Measurements from ENCODE around the gene LRRC49.

The LRRC49 gene

DNA sequence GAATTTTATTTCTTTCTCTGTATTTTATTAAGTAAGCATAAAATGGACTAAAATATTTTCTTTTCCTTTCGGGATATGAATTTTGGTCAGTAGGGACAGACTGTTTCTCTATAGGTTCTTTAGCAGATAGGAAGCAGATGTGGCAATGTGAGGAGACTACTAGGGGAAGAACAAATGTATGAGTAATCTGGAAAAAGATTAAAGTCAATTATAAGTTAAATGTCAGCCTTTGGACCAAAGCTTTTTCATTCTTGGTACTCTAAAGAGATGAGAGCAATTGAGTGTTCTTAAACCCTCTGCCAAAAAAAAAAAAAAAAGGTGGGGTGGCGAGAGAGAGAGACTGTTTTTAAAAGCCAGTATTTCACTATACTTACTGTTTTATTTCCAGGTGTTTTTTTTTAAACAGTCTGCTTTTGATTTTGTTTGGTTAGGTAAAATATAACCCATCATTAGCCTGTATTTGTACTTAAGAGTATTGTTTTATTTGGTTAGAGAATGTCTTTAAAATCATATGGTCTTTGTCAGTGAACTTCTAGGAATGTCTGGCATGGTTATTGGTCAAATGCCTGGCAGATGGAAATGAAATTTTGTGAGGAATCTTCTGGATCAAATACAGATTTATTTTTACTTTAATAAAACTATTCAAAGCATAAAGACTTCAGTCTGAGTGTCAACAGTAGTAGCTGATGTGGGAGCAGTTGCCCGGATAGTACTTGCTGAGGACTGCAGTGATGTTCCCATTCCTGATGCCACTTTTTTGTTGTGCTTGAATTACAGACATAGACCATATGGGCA is 63.8 kb downstream of the LRRC49 start:
- no peak overlapping the region for H2AFZ ChIP-seq (ENCODE audit: low read depth, low read length)
- H2BK15ac ChIP-seq (ENCODE audit: low read depth, poor library complexity, severe bottlenecking), result no peak overlapping the region
- no peak for DNase-seq
- H3K18ac ChIP-seq (ENCODE audit: low read depth in 1 of 2, low read length in 2 of 2), result no peak overlapping the region
- no peaks in the 10 kb centered on the region for H3K36me3 ChIP-seq (ENCODE audit: control insufficient read depth in 1 of 2, insufficient read depth in 2 of 2, low read depth in 1 of 2, low read length in 2 of 2)
- H3K9me3 ChIP-seq (ENCODE audit: control insufficient read depth, low read length), result peaks cover 3% of the 10 kb centered on the region
- H3K9ac ChIP-seq (ENCODE audit: low read length), result no peak overlapping the region
- no peaks in the 10 kb centered on the region for H3K79me1 ChIP-seq (replicated peaks; ENCODE audit: low read length, poor library complexity, severe bottlenecking)
- no peak overlapping the region for H3K27ac ChIP-seq (ENCODE audit: low read length, poor library complexity, severe bottlenecking)
- no peak overlapping the region for H2BK12ac ChIP-seq (ENCODE audit: low read length in 2 of 2)
- H3K4me1 ChIP-seq (ENCODE audit: control insufficient read depth, insufficient read depth, low read depth, low read length), result peaks cover 4% of the 10 kb centered on the region
- no peak overlapping the region for H3K14ac ChIP-seq (ENCODE audit: low read length in 2 of 2)
- H2BK120ac ChIP-seq (ENCODE audit: low read depth, low read length), result no peak overlapping the region
- H2BK5ac ChIP-seq (ENCODE audit: low read depth, low read length, poor library complexity, severe bottlenecking), result no peak overlapping the region
- no peak overlapping the region for H4K91ac ChIP-seq (ENCODE audit: low read length)
- no peak overlapping the region for H3K4me3 ChIP-seq (ENCODE audit: insufficient read depth in 1 of 2, low read depth in 1 of 2, low read length in 2 of 2)
- 93% methylated on average over 2 of the region's 3 CpGs for WGBS
- no peak overlapping the region for H3K23ac ChIP-seq (ENCODE audit: low read length in 2 of 2)
- no peak overlapping the region for H3K4me2 ChIP-seq (ENCODE audit: low read length, poor library complexity, severe bottlenecking)
- no peak overlapping the region for H4K8ac ChIP-seq (ENCODE audit: low read length)
- H3K4ac ChIP-seq (ENCODE audit: low read depth in 1 of 2, low read length in 2 of 2), result no peak overlapping the region
- H2AK5ac ChIP-seq (ENCODE audit: low read length, severe bottlenecking), result no peak overlapping the region
- no peaks in the 10 kb centered on the region for H3K27me3 ChIP-seq (ENCODE audit: control insufficient read depth in 1 of 2, insufficient read depth in 1 of 2, low read length in 2 of 2)

DNA sequence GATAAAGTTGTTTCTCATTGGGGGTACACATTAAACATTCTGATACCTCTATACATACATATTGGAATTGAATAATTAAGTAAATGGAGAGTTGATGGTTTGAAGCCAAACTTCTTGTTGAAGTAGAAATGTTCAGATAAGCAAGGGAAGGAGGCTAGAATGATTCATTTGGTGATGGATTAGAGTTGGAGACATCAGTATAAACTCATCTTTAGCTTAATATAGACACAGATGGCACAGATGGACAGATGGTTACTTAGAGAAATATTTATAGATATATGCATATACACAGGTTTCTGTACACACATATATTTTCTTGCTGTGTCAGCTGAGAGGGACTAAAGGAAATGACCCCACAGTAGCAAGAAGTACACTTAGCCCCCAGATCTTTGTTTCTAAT is 69.5 kb downstream of the LRRC49 start:
- Histone ChIP-seq H3K4ac (ENCODE audit: low read depth in 1 of 2, low read length in 2 of 2) (no peak overlapping the region), H3K14ac (ENCODE audit: low read length in 2 of 2) (no peak overlapping the region), H2BK5ac (ENCODE audit: low read depth, low read length, poor library complexity, severe bottlenecking) (no peak overlapping the region), H2AFZ (ENCODE audit: low read depth, low read length) (no peak overlapping the region), H4K8ac (ENCODE audit: low read length) (no peak overlapping the region), H3K27me3 (ENCODE audit: control insufficient read depth in 1 of 2, insufficient read depth in 1 of 2, low read length in 2 of 2) (no peaks in the 10 kb centered on the region), H2AK5ac (ENCODE audit: low read length, severe bottlenecking) (no peak overlapping the region), H3K23ac (ENCODE audit: low read length in 2 of 2) (no peak overlapping the region), H2BK12ac (ENCODE audit: low read length in 2 of 2) (no peak overlapping the region), H3K9me3 (ENCODE audit: control insufficient read depth, low read length) (no peaks in the 10 kb centered on the region), H4K91ac (ENCODE audit: low read length) (no peak overlapping the region), H3K4me1 (ENCODE audit: control insufficient read depth, insufficient read depth, low read depth, low read length) (no peaks in the 10 kb centered on the region), H3K36me3 (ENCODE audit: control insufficient read depth in 1 of 2, insufficient read depth in 2 of 2, low read depth in 1 of 2, low read length in 2 of 2) (no peaks in the 10 kb centered on the region), H2BK120ac (ENCODE audit: low read depth, low read length) (no peak overlapping the region), H3K79me1 (replicated peaks; ENCODE audit: low read length, poor library complexity, severe bottlenecking) (no peaks in the 10 kb centered on the region), H3K9ac (ENCODE audit: low read length) (no peak overlapping the region), H2BK15ac (ENCODE audit: low read depth, poor library complexity, severe bottlenecking) (no peak overlapping the region), H3K4me2 (ENCODE audit: low read length, poor library complexity, severe bottlenecking) (no peak overlapping the region), H3K18ac (ENCODE audit: low read depth in 1 of 2, low read length in 2 of 2) (no peak overlapping the region), H3K4me3 (ENCODE audit: insufficient read depth in 1 of 2, low read depth in 1 of 2, low read length in 2 of 2) (no peak overlapping the region), H3K27ac (ENCODE audit: low read length, poor library complexity, severe bottlenecking) (no peak overlapping the region)
- no peak for DNase-seq

DNA sequence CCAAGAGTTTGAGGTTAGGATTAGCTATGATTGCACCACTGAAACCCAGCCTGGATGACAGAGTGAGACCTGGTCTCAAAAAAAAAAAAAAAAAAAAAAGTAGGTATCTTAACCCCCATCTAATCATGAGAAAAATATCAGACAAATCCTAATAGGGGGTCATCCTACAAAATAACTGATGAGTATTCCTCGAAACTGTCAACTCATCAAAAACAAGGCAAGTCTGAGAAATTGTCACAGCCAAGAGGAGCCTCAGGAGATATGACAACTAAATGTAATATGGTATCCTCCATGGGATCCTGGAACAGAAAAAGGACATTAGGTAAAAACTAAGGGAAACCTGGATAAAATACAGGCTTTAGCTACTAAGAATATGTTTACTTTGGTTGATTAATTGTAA is 70.6 kb downstream of the LRRC49 start:
- no peak for DNase-seq
- no peak overlapping the region for H2BK120ac ChIP-seq (ENCODE audit: low read depth, low read length)
- no peak overlapping the region for H3K4me2 ChIP-seq (ENCODE audit: low read length, poor library complexity, severe bottlenecking)
- H3K4me1 ChIP-seq (ENCODE audit: control insufficient read depth, insufficient read depth, low read depth, low read length), result no peaks in the 10 kb centered on the region
- no peaks in the 10 kb centered on the region for H3K27me3 ChIP-seq (ENCODE audit: control insufficient read depth in 1 of 2, insufficient read depth in 1 of 2, low read length in 2 of 2)
- H2BK12ac ChIP-seq (ENCODE audit: low read length in 2 of 2), result no peak overlapping the region
- H3K4me3 ChIP-seq (ENCODE audit: insufficient read depth in 1 of 2, low read depth in 1 of 2, low read length in 2 of 2), result no peak overlapping the region
- no peak overlapping the region for H3K4ac ChIP-seq (ENCODE audit: low read depth in 1 of 2, low read length in 2 of 2)
- 80% methylated on average over 1 of the region's 1 CpG for WGBS
- no peaks in the 10 kb centered on the region for H3K36me3 ChIP-seq (ENCODE audit: control insufficient read depth in 1 of 2, insufficient read depth in 2 of 2, low read depth in 1 of 2, low read length in 2 of 2)
- no peak overlapping the region for H2BK5ac ChIP-seq (ENCODE audit: low read depth, low read length, poor library complexity, severe bottlenecking)
- H3K27ac ChIP-seq (ENCODE audit: low read length, poor library complexity, severe bottlenecking), result no peak overlapping the region
- no peaks in the 10 kb centered on the region for H3K9me3 ChIP-seq (ENCODE audit: control insufficient read depth, low read length)
- no peaks in the 10 kb centered on the region for H3K79me1 ChIP-seq (replicated peaks; ENCODE audit: low read length, poor library complexity, severe bottlenecking)
- H3K18ac ChIP-seq (ENCODE audit: low read depth in 1 of 2, low read length in 2 of 2), result no peak overlapping the region
- H2AFZ ChIP-seq (ENCODE audit: low read depth, low read length), result no peak overlapping the region
- H2AK5ac ChIP-seq (ENCODE audit: low read length, severe bottlenecking), result no peak overlapping the region
- H3K9ac ChIP-seq (ENCODE audit: low read length), result no peak overlapping the region
- H4K91ac ChIP-seq (ENCODE audit: low read length), result no peak overlapping the region
- no peak overlapping the region for H3K14ac ChIP-seq (ENCODE audit: low read length in 2 of 2)
- H3K23ac ChIP-seq (ENCODE audit: low read length in 2 of 2), result no peak overlapping the region
- H4K8ac ChIP-seq (ENCODE audit: low read length), result no peak overlapping the region
- no peak overlapping the region for H2BK15ac ChIP-seq (ENCODE audit: low read depth, poor library complexity, severe bottlenecking)

DNA sequence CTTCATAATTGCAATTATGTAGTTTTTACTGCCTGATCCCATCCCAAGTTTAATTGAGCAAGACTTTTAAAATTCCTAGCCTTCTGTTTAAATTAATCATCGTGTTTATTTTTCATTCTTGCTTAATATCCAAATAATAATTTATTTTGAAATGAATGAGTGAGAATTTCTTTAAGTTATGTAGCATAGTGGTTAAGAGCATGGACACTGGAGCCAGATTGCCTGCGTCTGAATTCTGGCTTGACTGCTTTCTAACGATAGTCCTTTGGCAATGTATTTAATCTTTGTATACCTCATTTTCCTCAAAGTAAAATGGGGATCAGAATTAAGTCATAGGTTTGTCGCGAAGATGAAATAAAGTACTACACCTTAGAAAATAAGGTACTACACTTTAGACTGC is 71.4 kb downstream of the LRRC49 start:
- Histone ChIP-seq H3K4me2 (ENCODE audit: low read length, poor library complexity, severe bottlenecking) (no peak overlapping the region), H3K18ac (ENCODE audit: low read depth in 1 of 2, low read length in 2 of 2) (no peak overlapping the region), H2AFZ (ENCODE audit: low read depth, low read length) (no peak overlapping the region), H2BK120ac (ENCODE audit: low read depth, low read length) (no peak overlapping the region), H4K8ac (ENCODE audit: low read length) (no peak overlapping the region), H3K9me3 (ENCODE audit: control insufficient read depth, low read length) (no peaks in the 10 kb centered on the region), H2BK5ac (ENCODE audit: low read depth, low read length, poor library complexity, severe bottlenecking) (no peak overlapping the region), H2BK15ac (ENCODE audit: low read depth, poor library complexity, severe bottlenecking) (no peak overlapping the region), H2BK12ac (ENCODE audit: low read length in 2 of 2) (no peak overlapping the region), H3K4me3 (ENCODE audit: insufficient read depth in 1 of 2, low read depth in 1 of 2, low read length in 2 of 2) (no peak overlapping the region), H4K91ac (ENCODE audit: low read length) (no peak overlapping the region), H3K9ac (ENCODE audit: low read length) (no peak overlapping the region), H3K79me1 (replicated peaks; ENCODE audit: low read length, poor library complexity, severe bottlenecking) (no peaks in the 10 kb centered on the region), H3K27ac (ENCODE audit: low read length, poor library complexity, severe bottlenecking) (no peak overlapping the region), H3K4me1 (ENCODE audit: control insufficient read depth, insufficient read depth, low read depth, low read length) (no peaks in the 10 kb centered on the region), H3K4ac (ENCODE audit: low read depth in 1 of 2, low read length in 2 of 2) (no peak overlapping the region), H2AK5ac (ENCODE audit: low read length, severe bottlenecking) (no peak overlapping the region), H3K27me3 (ENCODE audit: control insufficient read depth in 1 of 2, insufficient read depth in 1 of 2, low read length in 2 of 2) (no peaks in the 10 kb centered on the region), H3K14ac (ENCODE audit: low read length in 2 of 2) (no peak overlapping the region), H3K36me3 (ENCODE audit: control insufficient read depth in 1 of 2, insufficient read depth in 2 of 2, low read depth in 1 of 2, low read length in 2 of 2) (no peaks in the 10 kb centered on the region), H3K23ac (ENCODE audit: low read length in 2 of 2) (no peak overlapping the region)
- no peak for DNase-seq
- no CpG with 5 or more reads among the region's 5 CpGs for WGBS
